Breast epithelium (tissue), 4 donors: ENCODE results near the gene MRAP. TPM values are rescaled to one million over a fixed set of nuclear protein-coding genes. Genes with fewer than 3 reads are reported as not detected.

ENCODE experiments used
- DNase-seq, 2 donors: peaks; one replicate each; pipeline ENCODE4 v3.0.0-alpha.2; 2019; ENCODE audit warnings: low spot score in 2 of 2
- H3K27ac ChIP-seq, 2 donors: fragments of 200-600 bp; sonication (generic) in 1 of 2; one replicate each; pipeline ENCODE4 v1.5.1; 2016 to 2019; ENCODE audit warnings: mild to moderate bottlenecking in 1 of 2
- H3K27me3 ChIP-seq, 2 donors: fragments of 200-600 bp; sonication (generic) in 1 of 2; one replicate each; pipeline versions ENCODE4 v1.5.1 to v1.6.0; 2017 to 2019; ENCODE audit warnings: control low read depth in 1 of 2, mild to moderate bottlenecking in 1 of 2
- H3K36me3 ChIP-seq: fragments of 200-600 bp; one replicate; pipeline ENCODE4 v1.5.1; 2019
- H3K4me1 ChIP-seq, 2 donors: fragments of 200-600 bp; sonication (generic); one replicate each; pipeline ENCODE4 v1.5.1; 2016 to 2019; ENCODE audit warnings: control low read depth in 1 of 2
- H3K4me3 ChIP-seq, 3 donors: fragments of 200-600 bp; sonication (generic); 1 replicate in 2 of 3; 2 replicates in 1 of 3; pipeline ENCODE4 v1.5.1; 2016 to 2019; ENCODE audit warnings: mild to moderate bottlenecking in 3 of 3, moderate library complexity in 2 of 3
- H3K9me3 ChIP-seq, 2 donors: fragments of 200-600 bp; sonication (generic) in 1 of 2; one replicate each; pipeline ENCODE4 v1.5.1; 2016 to 2019; ENCODE audit warnings: control low read depth in 1 of 2
- CTCF ChIP-seq, 3 donors: fragments of 450-650 bp; IDR thresholded peaks; one replicate each; pipeline ENCODE4 v1.5.1; 2016 to 2017; ENCODE audit warnings: antibody characterized with exemption in 3 of 3, mild to moderate bottlenecking in 3 of 3, moderate library complexity in 3 of 3
- POLR2A ChIP-seq: fragments of 450-650 bp; IDR thresholded peaks from one replicate; pipeline ENCODE4 v1.6.1; 2016; ENCODE audit warnings: antibody characterized with exemption, mild to moderate bottlenecking, moderate library complexity
- POLR2AphosphoS5 ChIP-seq, 3 donors: sonication (generic); formaldehyde crosslinking; IDR thresholded peaks; one replicate each; pipeline ENCODE4 v1.6.1; 2017; ENCODE audit warnings: antibody characterized with exemption in 3 of 3
- intact Hi-C: fragments of 100-400 bp; cut with DNase I; formaldehyde crosslinking; loops from one replicate; pipeline ENCODE4 v1.15.1; 2023; ENCODE audit warnings: low total_unique reads
- total RNA-seq, 3 donors: library from RNA; depleted of rRNA; stranded (reverse); fragments of >200 nt; gene quantifications; one replicate each; pipeline ENCODE4 v1.1.0, GENCODE V29; 2016

The MRAP gene
- total RNA-seq, 3 donors from 2014 or later, result 5.1 to 23.4 (median 8.8) TPM

- TF ChIP-seq POLR2AphosphoS5 (IDR thresholded peaks at IDR 0.05) (no peak), POLR2A (no peak), CTCF (IDR thresholded peaks at IDR 0.05) (no peak)
- Histone ChIP-seq H3K36me3 (peaks cover 8% of the 10 kb centered on the region), H3K27me3 (no peaks in the 10 kb centered on the region), H3K9me3 (no peaks in the 10 kb centered on the region), H3K4me3 (no peak overlapping the region), H3K4me1 (no peaks in the 10 kb centered on the region), H3K27ac (no peak overlapping the region)
- intact Hi-C loops, result no loop called here
- DNase-seq, result no peak
These were observed 17.9 kb downstream of the MRAP start for GRCh38 chr21:32316361-32317215.

- TF ChIP-seq POLR2AphosphoS5 (IDR thresholded peaks at IDR 0.05), result no peak
- TF ChIP-seq CTCF (IDR thresholded peaks at IDR 0.05), result no peak
- TF ChIP-seq POLR2A, result no peak
- intact Hi-C loops, result no loop called here
- Histone ChIP-seq H3K4me3 (no peak overlapping the region), H3K27me3 (no peaks in the 10 kb centered on the region), H3K4me1 (no peaks in the 10 kb centered on the region), H3K9me3 (no peaks in the 10 kb centered on the region), H3K36me3 (peaks cover 8% of the 10 kb centered on the region), H3K27ac (no peak overlapping the region)
- no peak for DNase-seq
These were observed 19.1 kb downstream of the MRAP start for GRCh38 chr21:32317726-32318125.

- Histone ChIP-seq H3K27me3 (no peaks in the 10 kb centered on the region), H3K4me1 (no peaks in the 10 kb centered on the region), H3K36me3 (peaks cover 17% of the 10 kb centered on the region), H3K9me3 (no peaks in the 10 kb centered on the region), H3K4me3 (no peak overlapping the region), H3K27ac (no peak overlapping the region)
- intact Hi-C loops, result no loop called here
- TF ChIP-seq POLR2AphosphoS5 (IDR thresholded peaks at IDR 0.05), result no peak
- TF ChIP-seq CTCF (IDR thresholded peaks at IDR 0.05), result no peak
- TF ChIP-seq POLR2A, result no peak
- no peak for DNase-seq
These were observed 20.4 kb downstream of the MRAP start for GRCh38 chr21:32319012-32319411.

GRCh38 chr21:32320059-32320458 is 21.4 kb downstream of the MRAP start:
- H3K4me1 ChIP-seq, result no peaks in the 10 kb centered on the region
- no peaks in the 10 kb centered on the region for H3K27me3 ChIP-seq
- H3K4me3 ChIP-seq, result no peak overlapping the region
- no peak for TF ChIP-seq POLR2A
- no peak for TF ChIP-seq CTCF (IDR thresholded peaks at IDR 0.05)
- no peak for TF ChIP-seq POLR2AphosphoS5 (IDR thresholded peaks at IDR 0.05)
- no peak for DNase-seq
- no peaks in the 10 kb centered on the region for H3K9me3 ChIP-seq
- intact Hi-C loops, result no loop called here
- H3K36me3 ChIP-seq, result peaks cover 19% of the 10 kb centered on the region
- no peak overlapping the region for H3K27ac ChIP-seq

GRCh38 chr21:32320726-32321125 is 22.1 kb downstream of the MRAP start:
- intact Hi-C loops, result no loop called here
- TF ChIP-seq CTCF (IDR thresholded peaks at IDR 0.05), result no peak
- TF ChIP-seq POLR2AphosphoS5 (IDR thresholded peaks at IDR 0.05), result no peak
- no peak for TF ChIP-seq POLR2A
- Histone ChIP-seq H3K9me3 (no peaks in the 10 kb centered on the region), H3K4me1 (no peaks in the 10 kb centered on the region), H3K27me3 (no peaks in the 10 kb centered on the region), H3K4me3 (no peak overlapping the region), H3K36me3 (peaks cover 19% of the 10 kb centered on the region), H3K27ac (no peak overlapping the region)
- DNase-seq, result no peak
